ENCODE data around the gene RBM47. TPM values are rescaled to one million over a fixed set of nuclear protein-coding genes. Genes with fewer than 3 reads are reported as not detected.

Gene RBM47
- total and polyA plus RNA-seq, 10 of the 15 experiments (the other 5 are each of a cell fraction or from before 2014, with no cell fraction given): 7.9 to 45.0 (median 28.7) TPM

DNA sequence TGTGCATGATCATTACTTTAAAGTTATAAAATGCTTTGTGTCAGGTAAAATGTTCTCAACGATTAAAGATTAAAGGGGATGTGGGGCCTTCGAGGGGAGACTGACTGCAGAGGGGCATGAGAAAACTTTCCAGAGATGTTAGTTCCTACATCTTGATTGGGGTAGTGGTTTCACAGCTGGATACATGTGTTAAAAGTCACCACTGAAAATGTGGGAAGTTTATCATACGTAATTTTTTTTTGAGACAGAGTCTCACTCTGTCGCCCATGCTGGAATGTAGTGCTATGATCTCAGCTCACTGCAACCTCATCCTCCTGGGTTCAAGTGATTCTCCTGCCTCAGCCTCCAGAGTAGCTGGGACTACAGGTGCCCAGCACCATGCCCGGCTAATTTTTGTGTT lies 79.5 kb downstream of the RBM47 start (continued):
- TF ChIP-seq, protein P1, sequence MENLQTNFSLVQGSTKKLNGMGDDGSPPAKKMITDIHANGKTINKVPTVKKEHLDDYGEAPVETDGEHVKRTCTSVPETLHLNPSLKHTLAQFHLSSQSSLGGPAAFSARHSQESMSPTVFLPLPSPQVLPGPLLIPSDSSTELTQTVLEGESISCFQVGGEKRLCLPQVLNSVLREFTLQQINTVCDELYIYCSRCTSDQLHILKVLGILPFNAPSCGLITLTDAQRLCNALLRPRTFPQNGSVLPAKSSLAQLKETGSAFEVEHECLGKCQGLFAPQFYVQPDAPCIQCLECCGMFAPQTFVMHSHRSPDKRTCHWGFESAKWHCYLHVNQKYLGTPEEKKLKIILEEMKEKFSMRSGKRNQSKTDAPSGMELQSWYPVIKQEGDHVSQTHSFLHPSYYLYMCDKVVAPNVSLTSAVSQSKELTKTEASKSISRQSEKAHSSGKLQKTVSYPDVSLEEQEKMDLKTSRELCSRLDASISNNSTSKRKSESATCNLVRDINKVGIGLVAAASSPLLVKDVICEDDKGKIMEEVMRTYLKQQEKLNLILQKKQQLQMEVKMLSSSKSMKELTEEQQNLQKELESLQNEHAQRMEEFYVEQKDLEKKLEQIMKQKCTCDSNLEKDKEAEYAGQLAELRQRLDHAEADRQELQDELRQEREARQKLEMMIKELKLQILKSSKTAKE (IDR thresholded peaks at IDR 0.05; ENCODE audit: low read depth, poor library complexity, severe bottlenecking): no peak
- TF ChIP-seq, protein P2, sequence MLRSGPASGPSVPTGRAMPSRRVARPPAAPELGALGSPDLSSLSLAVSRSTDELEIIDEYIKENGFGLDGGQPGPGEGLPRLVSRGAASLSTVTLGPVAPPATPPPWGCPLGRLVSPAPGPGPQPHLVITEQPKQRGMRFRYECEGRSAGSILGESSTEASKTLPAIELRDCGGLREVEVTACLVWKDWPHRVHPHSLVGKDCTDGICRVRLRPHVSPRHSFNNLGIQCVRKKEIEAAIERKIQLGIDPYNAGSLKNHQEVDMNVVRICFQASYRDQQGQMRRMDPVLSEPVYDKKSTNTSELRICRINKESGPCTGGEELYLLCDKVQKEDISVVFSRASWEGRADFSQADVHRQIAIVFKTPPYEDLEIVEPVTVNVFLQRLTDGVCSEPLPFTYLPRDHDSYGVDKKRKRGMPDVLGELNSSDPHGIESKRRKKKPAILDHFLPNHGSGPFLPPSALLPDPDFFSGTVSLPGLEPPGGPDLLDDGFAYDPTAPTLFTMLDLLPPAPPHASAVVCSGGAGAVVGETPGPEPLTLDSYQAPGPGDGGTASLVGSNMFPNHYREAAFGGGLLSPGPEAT (IDR thresholded peaks at IDR 0.05; ENCODE audit: low read depth): no peak
- TF ChIP-seq IKZF2 (IDR thresholded peaks at IDR 0.05) (no peak), KDM1A (IDR thresholded peaks at IDR 0.05; ENCODE audit: borderline replicate concordance) (no peak), SPI1 (IDR thresholded peaks at IDR 0.05; ENCODE audit: borderline replicate concordance, insufficient read depth, low read depth, low read length) (no peak), SREBF1 (IDR thresholded peaks at IDR 0.05; ENCODE audit: low read length) (no peak), NR2C2 (IDR thresholded peaks at IDR 0.05; ENCODE audit: borderline replicate concordance, control insufficient read depth, insufficient read length, low read depth) (no peak)
- TF ChIP-seq, protein P3, sequence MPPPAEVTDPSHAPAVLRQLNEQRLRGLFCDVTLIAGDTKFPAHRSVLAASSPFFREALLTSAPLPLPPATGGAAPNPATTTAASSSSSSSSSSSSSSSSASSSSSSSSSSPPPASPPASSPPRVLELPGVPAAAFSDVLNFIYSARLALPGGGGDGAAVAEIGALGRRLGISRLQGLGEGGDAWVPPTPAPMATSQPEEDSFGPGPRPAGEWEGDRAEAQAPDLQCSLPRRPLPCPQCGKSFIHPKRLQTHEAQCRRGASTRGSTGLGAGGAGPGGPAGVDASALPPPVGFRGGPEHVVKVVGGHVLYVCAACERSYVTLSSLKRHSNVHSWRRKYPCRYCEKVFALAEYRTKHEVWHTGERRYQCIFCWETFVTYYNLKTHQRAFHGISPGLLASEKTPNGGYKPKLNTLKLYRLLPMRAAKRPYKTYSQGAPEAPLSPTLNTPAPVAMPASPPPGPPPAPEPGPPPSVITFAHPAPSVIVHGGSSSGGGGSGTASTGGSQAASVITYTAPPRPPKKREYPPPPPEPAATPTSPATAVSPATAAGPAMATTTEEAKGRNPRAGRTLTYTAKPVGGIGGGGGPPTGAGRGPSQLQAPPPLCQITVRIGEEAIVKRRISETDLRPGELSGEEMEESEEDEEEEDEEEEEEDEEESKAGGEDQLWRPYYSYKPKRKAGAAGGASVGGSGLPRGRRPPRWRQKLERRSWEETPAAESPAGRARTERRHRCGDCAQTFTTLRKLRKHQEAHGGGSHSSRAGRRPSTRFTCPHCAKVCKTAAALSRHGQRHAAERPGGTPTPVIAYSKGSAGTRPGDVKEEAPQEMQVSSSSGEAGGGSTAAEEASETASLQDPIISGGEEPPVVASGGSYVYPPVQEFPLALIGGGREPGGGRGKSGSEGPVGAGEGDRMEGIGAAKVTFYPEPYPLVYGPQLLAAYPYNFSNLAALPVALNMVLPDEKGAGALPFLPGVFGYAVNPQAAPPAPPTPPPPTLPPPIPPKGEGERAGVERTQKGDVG (CRISPR knock-in tag; IDR thresholded peaks at IDR 0.05): no peak

Data from GM12878 (cell line).